Neural crest cell (in vitro differentiated cells): Measurements from ENCODE around the gene HIRA. TPM values are rescaled to one million over a fixed set of nuclear protein-coding genes. Genes with fewer than 3 reads are reported as not detected.

Experiments
- DNase-seq: peaks from one replicate; pipeline ENCODE4 v3.0.0; 2021; ENCODE audit warnings: low read depth, mixed read lengths, low spot score
- H3K27ac Mint-ChIP-seq: one replicate; pipeline ENCODE4 v1.8.0; 2021; ENCODE audit warnings: mild to moderate bottlenecking, mixed read lengths; ENCODE audit not compliant: unreplicated experiment
- H3K27me3 Mint-ChIP-seq: 2 replicates; pipeline ENCODE4 v1.8.0; 2021; ENCODE audit warnings: low read depth, mild to moderate bottlenecking, mixed read lengths
- H3K36me3 Mint-ChIP-seq: 2 replicates; pipeline ENCODE4 v1.8.0; 2021; ENCODE audit warnings: low read depth, mild to moderate bottlenecking, mixed read lengths
- H3K4me1 Mint-ChIP-seq: 2 replicates; pipeline ENCODE4 v1.8.0; 2021; ENCODE audit warnings: mixed read lengths
- H3K4me3 Mint-ChIP-seq: one replicate; pipeline ENCODE4 v1.8.0; 2021; ENCODE audit warnings: mild to moderate bottlenecking, mixed read lengths
- H3K9me3 Mint-ChIP-seq: 2 replicates; pipeline ENCODE4 v1.8.0; 2021; ENCODE audit warnings: mixed read lengths
- CTCF ChIP-seq: fragments of 200-600 bp; sonication (generic); conservative IDR thresholded peaks from 2 replicates; pipeline ENCODE4 v1.5.0; 2021; ENCODE audit warnings: antibody characterized with exemption, mild to moderate bottlenecking
- total RNA-seq: library from RNA; stranded (reverse); gene quantifications from 2 replicates; pipeline ENCODE4 v1.2.1, GENCODE V29; 2021

HIRA gene
- total RNA-seq, 1 donor from 2014 or later, result 57.1 TPM

GRCh38 chr22:19289475-19290161, 141.9 kb downstream of the HIRA start:
- H3K9me3 Mint-ChIP-seq, result no peaks in the 10 kb centered on the region
- no peak overlapping the region for H3K27ac Mint-ChIP-seq
- peak overlapping the region; percentile 92 for H3K4me3 Mint-ChIP-seq
- no peaks in the 10 kb centered on the region for H3K36me3 Mint-ChIP-seq
- peaks cover 22% of the 10 kb centered on the region for H3K27me3 Mint-ChIP-seq
- no peak for DNase-seq
- TF ChIP-seq CTCF, result no peak
- peaks cover 29% of the 10 kb centered on the region for H3K4me1 Mint-ChIP-seq

GRCh38 chr22:19287889-19288288, 143.6 kb downstream of the HIRA start:
- Mint-ChIP-seq H3K4me3 (no peak overlapping the region), H3K27ac (no peak overlapping the region), H3K4me1 (peaks cover 28% of the 10 kb centered on the region), H3K9me3 (no peaks in the 10 kb centered on the region), H3K36me3 (no peaks in the 10 kb centered on the region), H3K27me3 (peaks cover 22% of the 10 kb centered on the region)
- no peak for TF ChIP-seq CTCF
- no peak for DNase-seq

GRCh38 chr22:19287076-19287707, 144.3 kb downstream of the HIRA start:
- no peak overlapping the region for H3K27ac Mint-ChIP-seq
- no peaks in the 10 kb centered on the region for H3K9me3 Mint-ChIP-seq
- no peak overlapping the region for H3K4me3 Mint-ChIP-seq
- TF ChIP-seq CTCF, result no peak
- peaks cover 22% of the 10 kb centered on the region for H3K27me3 Mint-ChIP-seq
- DNase-seq, result no peak
- H3K4me1 Mint-ChIP-seq, result peaks cover 21% of the 10 kb centered on the region
- H3K36me3 Mint-ChIP-seq, result no peaks in the 10 kb centered on the region

- Mint-ChIP-seq H3K27ac (no peak overlapping the region), H3K36me3 (no peaks in the 10 kb centered on the region), H3K4me1 (peaks cover 14% of the 10 kb centered on the region), H3K27me3 (peaks cover 17% of the 10 kb centered on the region), H3K9me3 (no peaks in the 10 kb centered on the region), H3K4me3 (no peak overlapping the region)
- TF ChIP-seq CTCF, result no peak
- DNase-seq, result no peak
These were observed 145.7 kb downstream of the HIRA start for GRCh38 chr22:19285831-19286230.

Other genes starting within 250 kb of the HIRA start
- 7.2 and 7.7 TPM in 2 replicates for gene CLTCL1, start 140.0 kb downstream of the HIRA start, total RNA-seq
- 30.4 and 32.6 TPM in 2 replicates for gene MRPL40, start 812 bp upstream of the HIRA start, total RNA-seq
- gene C22orf39, start 16.0 kb upstream of the HIRA start, total RNA-seq, result 38.0 and 38.4 TPM in 2 replicates
- gene UFD1, start 47.5 kb upstream of the HIRA start, total RNA-seq, result 69.4 and 71.5 TPM in 2 replicates
- 47.1 and 49.8 TPM in 2 replicates for gene CDC45, start 48.2 kb upstream of the HIRA start, total RNA-seq
- 1.0 and 1.3 TPM in 2 replicates for gene CLDN5, start 92.7 kb upstream of the HIRA start, total RNA-seq